Vagina (tissue), 2 donors: ENCODE data around the gene PLEKHJ1.

Experiments used
- CTCF ChIP-seq, 3 experiments: fragments of 450-650 bp in 2 of 3; fragments of 200-600 bp in 1 of 3; sonication (generic) in 1 of 3; IDR thresholded peaks; one replicate each; pipeline ENCODE4 v1.5.1; 2017 to 2019; ENCODE audit warnings: antibody characterized with exemption in 3 of 3, mild to moderate bottlenecking in 2 of 3, moderate library complexity in 2 of 3
- POLR2A ChIP-seq, 2 donors: fragments of 450-650 bp; IDR thresholded peaks; one replicate each; pipeline ENCODE4 v1.6.1; 2017; ENCODE audit warnings: antibody characterized with exemption in 2 of 2, mild to moderate bottlenecking in 2 of 2, moderate library complexity in 2 of 2

GRCh38 chr19:2240881-2241760 is 5.0 kb upstream of the PLEKHJ1 start:
- no peak for TF ChIP-seq POLR2A (IDR thresholded peaks at IDR 0.05)
- no peak for TF ChIP-seq CTCF (IDR thresholded peaks at IDR 0.05)
